Astrocyte of the hippocampus (primary cell): Measurements from ENCODE around the gene ABAT.

Source experiments
- DNase-seq: peaks from one replicate; pipeline ENCODE4 v3.0.0; 2011; ENCODE audit warnings: low read depth, low spot score

The ABAT gene

GRCh38 chr16:8649829-8650554 is 24.4 kb upstream of the ABAT start:
- DNase-seq = no peak

- DNase-seq = peak; percentile 38
Measured at GRCh38 chr16:8651958-8652357, 22.5 kb upstream of the ABAT start.

- DNase-seq = peak; percentile 40
Measured at GRCh38 chr16:8655184-8655717, 19.2 kb upstream of the ABAT start.

- no peak for DNase-seq
Measured at GRCh38 chr16:8656376-8656775, 18.0 kb upstream of the ABAT start.

GRCh38 chr16:8660841-8661301 is 13.5 kb upstream of the ABAT start:
- peak; percentile 85 for DNase-seq

- no peak for DNase-seq
Measured at GRCh38 chr16:8661703-8662102, 12.7 kb upstream of the ABAT start.

GRCh38 chr16:8663192-8664089 is 11.0 kb upstream of the ABAT start:
- DNase-seq = no peak

- no peak for DNase-seq
Measured at GRCh38 chr16:8665529-8665928, 8.9 kb upstream of the ABAT start.

GRCh38 chr16:8667492-8667891 is 6.9 kb upstream of the ABAT start:
- DNase-seq = no peak

- DNase-seq = no peak
Measured at GRCh38 chr16:8668113-8668512, 6.3 kb upstream of the ABAT start.

- DNase-seq = no peak
Measured at GRCh38 chr16:8669481-8669880, 4.9 kb upstream of the ABAT start.

GRCh38 chr16:8670014-8670560 is 4.3 kb upstream of the ABAT start:
- no peak for DNase-seq

GRCh38 chr16:8673611-8674412 is 605 bp upstream of the ABAT start:
- DNase-seq = no peak

- peak; percentile 12 for DNase-seq
Measured at GRCh38 chr16:8675183-8676159, 1.1 kb downstream of the ABAT start.

GRCh38 chr16:8676160-8676547 is 1.7 kb downstream of the ABAT start:
- DNase-seq = no peak

- no peak for DNase-seq
Measured at GRCh38 chr16:8676737-8677375, 2.4 kb downstream of the ABAT start.

GRCh38 chr16:8677481-8677880 is 3.1 kb downstream of the ABAT start:
- DNase-seq = no peak

- peak; percentile 30 for DNase-seq
Measured at GRCh38 chr16:8678068-8678927, 3.9 kb downstream of the ABAT start.

- DNase-seq = no peak
Measured at GRCh38 chr16:8679151-8679550, 4.7 kb downstream of the ABAT start.
